NCI-H2107 treated with DMSO at 0.1 percent for 48 hours (cell line): ENCODE results near the gene CXorf65.

Source experiments
- DNase-seq: peaks from one replicate; lab custom pipeline; 2025; ENCODE audit not compliant: unreplicated experiment; lab: John Stamatoyannopoulos, UW

Gene CXorf65

GRCh38 chrX:71107245-71107644, 705 bp upstream of the CXorf65 start:
- DNase-seq: no peak

GRCh38 chrX:71105628-71106027, 912 bp downstream of the CXorf65 start:
- no peak for DNase-seq

- DNase-seq: no peak
Observed at GRCh38 chrX:71103110-71103983, 3.2 kb downstream of the CXorf65 start.

- DNase-seq: no peak
Observed at GRCh38 chrX:71102292-71102691, 4.2 kb downstream of the CXorf65 start.

GRCh38 chrX:71100581-71101505, 5.7 kb downstream of the CXorf65 start:
- DNase-seq: no peak

- DNase-seq: no peak
Observed at GRCh38 chrX:71099736-71100135, 6.8 kb downstream of the CXorf65 start.

- no peak for DNase-seq
Observed at GRCh38 chrX:71098951-71099506, 7.5 kb downstream of the CXorf65 start.

GRCh38 chrX:71098302-71098701, 8.2 kb downstream of the CXorf65 start:
- DNase-seq: no peak

- no peak for DNase-seq
Observed at GRCh38 chrX:71096760-71097032, 9.8 kb downstream of the CXorf65 start.

GRCh38 chrX:71095981-71096759, 10.4 kb downstream of the CXorf65 start:
- DNase-seq: peak; percentile 45

- peak; percentile 49 for DNase-seq
Observed at GRCh38 chrX:71095555-71095980, 11.0 kb downstream of the CXorf65 start, which contains the start of gene FOXO4. Gene FOXO4 (plus strand): TSS chrX:71095851. CDS start chrX:71096529, 678 bp downstream.

GRCh38 chrX:71095033-71095432, 11.5 kb downstream of the CXorf65 start:
- DNase-seq: no peak

GRCh38 chrX:71091263-71091662, 15.3 kb downstream of the CXorf65 start:
- DNase-seq: no peak

GRCh38 chrX:71085900-71086299, 20.6 kb downstream of the CXorf65 start:
- DNase-seq: no peak

GRCh38 chrX:71082822-71083221, 23.7 kb downstream of the CXorf65 start:
- no peak for DNase-seq

- no peak for DNase-seq
Observed at GRCh38 chrX:71082124-71082647, 24.4 kb downstream of the CXorf65 start.

- no peak for DNase-seq
Observed at GRCh38 chrX:71081330-71082123, 25.0 kb downstream of the CXorf65 start.

GRCh38 chrX:71070531-71070930, 36.0 kb downstream of the CXorf65 start:
- DNase-seq: no peak

GRCh38 chrX:71068044-71068918, 38.3 kb downstream of the CXorf65 start, which contains the start of gene SNX12:
Gene SNX12 (minus strand): TSS chrX:71068334. CDS start chrX:71068306, 28 bp downstream.
- DNase-seq: peak; percentile 90
